Fibroblast of skin of left quadriceps (primary cell): ENCODE measurements around the gene DOCK4.

Experiments used
- DNase-seq, 2 experiments: peaks; one replicate each; pipeline ENCODE4 v3.0.0-alpha.2; 2013; ENCODE audit warnings: low read depth in 2 of 2

The DOCK4 gene

DNA sequence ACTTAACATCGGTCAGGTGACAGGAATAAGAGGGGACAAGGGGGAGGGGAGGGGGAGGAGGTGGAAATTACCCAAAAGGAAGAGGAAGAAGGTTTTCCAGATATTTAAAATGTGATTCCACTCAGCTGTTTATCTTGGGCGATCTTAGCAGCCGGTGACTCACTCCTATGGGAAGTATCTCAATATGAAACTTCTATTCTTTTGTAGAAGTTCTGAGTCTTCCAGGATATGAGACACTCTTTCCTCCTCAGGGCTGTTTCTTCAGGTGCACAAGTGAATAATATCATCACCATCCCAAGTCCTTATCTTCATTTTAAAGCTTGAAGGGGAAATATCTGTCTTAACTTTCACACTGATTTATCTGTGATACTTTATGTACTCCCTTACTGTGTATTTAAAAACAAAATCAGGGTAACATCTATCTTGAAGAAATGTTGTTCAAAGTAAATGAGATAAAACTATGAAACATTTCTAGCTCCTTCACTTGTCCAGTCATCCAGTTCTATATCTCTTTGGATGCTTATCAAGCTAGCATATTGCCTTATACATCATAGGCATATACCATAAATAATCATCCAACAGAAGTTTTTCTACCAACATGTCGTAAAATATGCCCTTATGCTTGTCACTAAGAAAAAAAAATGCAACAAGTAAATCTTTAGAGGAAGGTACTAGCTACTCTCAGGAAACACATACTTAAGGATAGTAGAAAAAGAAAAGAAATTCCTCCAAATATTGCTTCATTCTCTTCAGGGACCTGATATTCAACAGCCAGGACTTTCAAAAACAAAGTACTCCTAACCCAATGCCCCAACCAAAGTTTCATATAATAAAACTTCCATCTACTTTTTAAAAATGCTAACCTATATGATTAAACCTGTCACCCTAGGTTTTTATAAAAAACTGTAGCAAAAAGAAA, 13.7 kb downstream of the DOCK4 start:
- no peak for DNase-seq

DNA sequence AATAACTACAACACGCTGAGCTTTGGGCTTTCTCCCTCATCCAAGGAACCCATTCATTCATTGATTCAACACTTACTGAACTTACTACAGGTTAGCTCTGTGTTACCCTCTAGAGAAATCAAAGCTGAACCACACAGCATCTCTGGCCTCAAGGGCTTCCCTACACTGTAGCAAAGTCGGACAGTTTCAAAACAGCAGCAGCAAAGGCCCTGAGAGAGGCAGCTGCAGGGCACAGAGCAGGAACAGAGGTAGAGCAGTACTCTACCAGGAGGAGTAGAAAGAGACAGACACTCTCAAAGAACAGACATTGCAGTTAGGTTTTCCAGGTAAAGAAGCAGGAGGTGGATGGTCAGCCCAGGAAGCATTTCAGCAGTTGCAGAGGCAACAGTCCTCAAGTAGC, 16.1 kb downstream of the DOCK4 start:
- DNase-seq = no peak

DNA sequence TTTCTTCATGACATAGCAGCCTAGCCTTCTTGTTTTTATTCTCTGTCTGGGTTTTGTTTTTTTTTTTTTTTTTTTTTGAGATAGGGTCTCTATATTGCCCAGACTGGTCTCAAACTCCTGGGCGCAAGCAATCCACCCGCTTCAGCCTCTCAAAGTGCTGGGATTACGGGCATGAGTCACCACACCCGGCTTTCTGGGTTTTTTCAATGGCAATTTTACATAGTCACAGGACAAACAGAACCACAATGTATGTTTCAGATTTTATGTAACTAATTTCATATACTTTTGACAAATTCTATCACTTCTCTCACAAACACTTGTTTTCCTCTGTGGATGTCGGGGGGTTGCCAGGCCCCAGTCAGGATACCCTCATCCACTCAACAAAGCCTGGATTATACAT, 16.5 kb downstream of the DOCK4 start:
- no peak for DNase-seq

DNA sequence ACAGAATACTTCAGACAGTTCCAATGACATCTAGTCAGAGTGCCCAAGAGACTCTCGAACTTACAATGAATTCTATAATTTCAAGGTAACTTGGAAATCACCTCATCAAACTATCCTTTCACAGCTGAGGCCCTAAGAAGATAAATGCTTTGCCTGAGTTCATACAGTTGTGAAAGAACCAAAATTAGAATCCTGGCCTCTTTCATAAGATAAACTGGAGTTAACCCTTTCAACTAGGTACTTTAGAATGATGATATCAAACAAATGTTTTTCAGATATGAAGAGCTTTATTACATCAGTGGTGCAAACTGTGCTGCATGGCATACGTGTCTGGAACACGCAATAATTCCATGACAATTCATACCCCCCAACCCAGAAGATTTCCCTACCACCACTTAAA, 17.9 kb downstream of the DOCK4 start:
- no peak for DNase-seq

DNA sequence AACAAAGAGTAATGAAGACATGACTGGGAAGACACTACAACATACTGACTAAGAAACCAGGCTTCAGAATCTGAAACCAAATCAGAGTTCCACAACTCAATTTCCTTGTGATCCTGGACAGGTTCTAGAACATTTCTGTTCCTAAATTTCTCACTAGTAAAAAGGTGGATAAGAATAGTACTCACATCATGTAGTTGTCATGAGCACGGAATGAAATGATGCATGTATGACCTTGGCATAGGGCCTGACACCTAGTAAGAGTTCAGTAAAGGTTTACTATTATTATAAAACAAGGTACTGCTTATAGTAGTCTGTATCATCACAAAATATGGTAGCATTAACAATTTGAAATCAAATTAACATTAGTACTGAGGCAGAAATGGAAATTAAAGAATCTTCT, 19.9 kb downstream of the DOCK4 start:
- no peak for DNase-seq

DNA sequence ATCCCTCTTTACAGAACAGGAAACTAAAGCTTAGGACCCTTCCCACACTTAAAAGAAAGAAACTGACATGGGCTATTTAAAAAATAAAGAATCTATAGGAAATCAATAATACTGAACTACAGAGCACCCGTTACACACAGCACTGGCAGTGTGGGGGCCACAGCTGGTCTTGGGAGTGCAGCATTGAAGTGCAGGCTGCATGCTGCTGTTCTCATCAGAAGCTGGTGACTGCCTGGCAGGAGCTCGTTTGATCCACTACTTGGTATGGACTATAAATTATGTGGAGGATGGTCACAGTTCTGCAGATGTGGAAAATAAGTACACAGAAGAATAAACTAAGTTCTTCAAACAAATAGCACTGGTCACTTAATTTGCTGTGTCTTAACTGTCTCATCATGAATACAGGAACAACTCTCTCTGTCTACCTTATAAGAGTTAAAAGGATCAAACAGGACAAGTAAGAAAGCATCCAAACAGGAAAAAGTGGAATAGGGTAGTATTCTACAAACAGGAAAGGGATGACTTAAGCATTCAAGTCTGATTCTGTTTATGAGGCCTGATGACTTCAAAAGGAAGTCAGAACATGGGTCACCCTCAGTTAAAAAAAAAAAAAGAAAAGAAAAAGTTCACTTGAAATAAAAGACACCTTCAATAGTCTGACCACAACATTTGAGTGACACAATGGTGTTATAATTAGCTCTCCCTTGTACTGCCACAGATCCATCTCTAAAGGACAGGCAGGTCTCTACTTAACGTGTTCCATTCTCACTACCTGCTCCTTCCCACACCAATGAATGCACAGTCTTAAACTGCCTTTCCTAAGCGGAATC, 21.0 kb downstream of the DOCK4 start:
- no peak for DNase-seq

DNA sequence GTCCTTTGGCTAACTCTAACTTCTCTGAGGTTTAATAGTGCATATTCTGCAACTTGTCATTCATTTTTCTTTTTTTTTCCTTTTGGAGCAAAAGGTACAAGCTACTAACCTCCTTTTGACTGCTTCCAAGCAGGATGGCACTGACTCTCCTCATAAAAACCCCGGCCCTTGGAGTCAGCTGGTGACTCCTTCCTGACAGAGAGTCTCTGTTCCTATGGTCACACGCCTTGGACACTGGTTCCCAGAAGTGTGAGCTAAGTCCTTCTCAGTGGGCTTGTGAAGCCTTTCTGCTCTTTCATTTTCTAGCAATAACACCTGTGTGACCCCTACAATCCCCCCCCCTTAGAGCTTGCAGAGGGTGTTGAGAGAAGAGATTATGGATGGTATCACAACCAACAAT, 21.7 kb downstream of the DOCK4 start:
- DNase-seq = no peak

DNA sequence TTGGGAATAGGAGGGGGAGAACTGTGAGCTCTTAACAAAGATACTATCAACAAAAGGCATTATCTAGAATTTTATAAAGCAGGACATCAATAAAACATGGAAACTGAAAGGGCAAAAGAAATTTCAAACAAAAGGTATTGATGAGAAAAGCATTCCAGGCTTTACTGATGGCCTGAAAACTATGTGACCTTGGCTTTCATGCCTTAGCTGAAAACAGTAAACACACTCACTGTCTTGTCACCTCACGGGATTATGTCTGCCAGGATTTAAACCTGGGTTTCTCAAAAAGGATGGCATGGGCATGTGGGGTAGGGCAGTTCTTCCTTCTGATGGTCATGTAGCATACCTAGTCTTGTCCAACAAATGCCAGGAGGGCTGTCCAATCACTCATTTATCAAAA, 22.9 kb downstream of the DOCK4 start:
- DNase-seq = no peak

DNA sequence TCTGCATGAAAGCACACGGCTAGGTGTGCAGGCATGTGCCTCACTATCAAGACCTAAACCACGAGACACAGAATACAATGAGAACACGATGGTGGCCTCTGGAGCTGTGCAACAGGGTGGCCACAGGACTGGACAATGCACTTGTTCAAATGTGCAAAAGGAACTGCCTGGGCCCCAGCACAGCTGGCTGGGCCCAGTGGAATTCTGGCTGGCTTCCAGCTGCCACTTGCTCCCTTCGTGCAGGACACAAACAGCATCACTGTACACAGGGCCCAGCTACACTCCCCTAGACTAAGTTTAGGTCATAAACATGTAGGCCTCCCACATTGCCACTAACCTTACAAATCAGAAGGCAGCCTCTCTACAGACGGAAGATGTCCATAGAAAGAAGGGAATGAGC, 23.4 kb downstream of the DOCK4 start:
- no peak for DNase-seq

DNA sequence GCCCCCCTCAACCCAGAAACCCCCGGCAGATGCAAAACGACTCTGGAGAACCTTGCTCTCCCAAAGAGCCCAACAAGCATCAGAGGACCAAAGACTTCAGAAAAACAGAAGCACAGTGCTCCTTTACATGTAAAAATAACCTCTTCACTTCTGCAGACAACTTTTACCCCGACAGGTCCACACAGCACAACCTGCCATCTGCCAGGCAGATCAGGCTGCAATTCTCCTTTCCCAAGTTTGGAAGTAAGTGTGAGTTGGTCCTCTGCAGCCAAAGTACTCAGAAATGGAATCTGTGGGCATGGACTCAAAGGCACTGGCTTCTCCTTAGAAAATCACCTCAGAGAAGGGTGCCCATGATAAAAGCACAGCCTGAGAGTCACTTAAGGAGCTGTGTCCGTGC, 26.0 kb downstream of the DOCK4 start:
- no peak for DNase-seq

DNA sequence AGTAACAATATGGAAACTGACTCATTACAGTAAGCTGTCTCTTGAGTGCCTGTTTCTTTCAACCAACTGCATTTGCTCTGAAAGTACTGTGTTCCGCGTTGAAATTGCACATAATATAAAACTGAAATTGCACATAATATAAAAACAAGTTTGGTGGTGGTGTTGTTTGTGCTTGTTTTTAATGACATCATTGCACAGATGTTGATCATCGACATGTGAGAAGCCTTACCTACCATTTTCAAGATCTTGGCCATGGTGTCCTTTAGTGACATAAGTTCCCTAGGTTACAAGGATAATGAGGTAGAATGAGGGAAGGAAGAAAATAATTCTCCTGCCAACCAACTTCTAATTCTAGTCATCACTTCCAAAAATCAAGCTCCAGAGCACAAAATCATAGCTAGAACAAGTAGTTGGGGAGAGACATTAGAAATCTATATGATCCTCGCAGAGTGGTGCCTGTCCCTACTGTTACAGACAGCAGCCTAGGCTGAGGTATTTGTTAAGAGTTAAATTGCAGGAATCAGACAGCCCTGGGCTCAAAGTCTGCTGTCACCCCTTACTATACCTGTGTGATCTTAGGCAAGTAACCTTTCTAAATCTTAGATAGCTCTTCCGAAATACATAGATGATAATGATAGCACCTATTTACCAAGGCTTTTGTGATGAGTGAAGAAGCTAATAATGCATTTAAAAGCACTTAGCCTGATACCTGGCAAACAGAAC, 29.3 kb downstream of the DOCK4 start:
- no peak for DNase-seq

DNA sequence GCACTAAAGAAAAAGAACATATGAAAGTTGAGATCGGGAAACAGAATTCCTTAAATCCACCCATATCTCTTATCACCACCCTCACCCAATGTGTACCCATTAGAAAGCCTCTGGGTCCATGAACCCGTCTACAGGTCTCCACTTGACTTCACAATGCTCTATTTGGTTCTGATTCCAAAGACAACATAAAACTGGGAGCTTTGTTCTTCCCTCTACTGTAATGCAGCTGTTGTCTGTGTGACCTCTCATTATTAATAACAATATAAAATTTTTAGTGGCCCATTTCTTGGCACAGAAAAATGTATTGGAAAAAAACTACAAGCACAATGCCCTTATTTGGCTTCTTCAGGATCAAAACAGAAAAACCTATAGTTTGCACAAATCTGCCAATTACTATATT, 30.0 kb downstream of the DOCK4 start:
- no peak for DNase-seq

DNA sequence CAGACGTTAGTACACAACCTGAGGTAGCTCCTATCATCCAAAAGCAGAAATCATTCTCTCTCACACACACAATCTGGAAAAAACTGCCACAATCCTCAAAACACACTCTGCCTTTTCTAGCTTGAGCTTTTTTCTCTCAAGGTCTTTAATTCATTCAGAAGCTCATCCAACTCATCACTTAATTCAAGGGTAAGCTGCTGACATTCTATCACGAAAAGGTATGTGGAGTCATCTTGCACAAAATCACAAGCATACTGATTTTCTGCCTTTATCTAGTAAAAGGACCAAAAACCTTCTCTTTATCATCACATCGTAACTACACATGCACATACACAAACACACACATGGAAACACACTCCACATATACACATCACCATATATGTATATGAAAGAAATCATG, 32.0 kb downstream of the DOCK4 start:
- DNase-seq = no peak

DNA sequence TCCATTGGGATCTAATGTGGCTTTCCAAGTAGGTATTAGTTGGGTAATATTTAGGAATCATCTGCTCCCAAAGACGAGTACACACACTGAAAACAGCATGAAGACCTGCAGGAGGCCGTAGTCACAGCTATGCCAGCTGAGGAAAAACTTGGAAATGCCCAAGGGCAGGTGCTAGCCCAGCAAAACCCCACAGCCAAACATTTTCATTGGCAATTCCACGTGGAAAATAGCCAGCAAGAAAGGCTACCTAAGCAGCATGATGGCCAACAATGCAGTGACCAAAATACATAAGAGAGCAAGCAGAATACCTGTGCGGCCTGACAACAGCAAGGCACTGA, 32.7 kb downstream of the DOCK4 start:
- no peak for DNase-seq

DNA sequence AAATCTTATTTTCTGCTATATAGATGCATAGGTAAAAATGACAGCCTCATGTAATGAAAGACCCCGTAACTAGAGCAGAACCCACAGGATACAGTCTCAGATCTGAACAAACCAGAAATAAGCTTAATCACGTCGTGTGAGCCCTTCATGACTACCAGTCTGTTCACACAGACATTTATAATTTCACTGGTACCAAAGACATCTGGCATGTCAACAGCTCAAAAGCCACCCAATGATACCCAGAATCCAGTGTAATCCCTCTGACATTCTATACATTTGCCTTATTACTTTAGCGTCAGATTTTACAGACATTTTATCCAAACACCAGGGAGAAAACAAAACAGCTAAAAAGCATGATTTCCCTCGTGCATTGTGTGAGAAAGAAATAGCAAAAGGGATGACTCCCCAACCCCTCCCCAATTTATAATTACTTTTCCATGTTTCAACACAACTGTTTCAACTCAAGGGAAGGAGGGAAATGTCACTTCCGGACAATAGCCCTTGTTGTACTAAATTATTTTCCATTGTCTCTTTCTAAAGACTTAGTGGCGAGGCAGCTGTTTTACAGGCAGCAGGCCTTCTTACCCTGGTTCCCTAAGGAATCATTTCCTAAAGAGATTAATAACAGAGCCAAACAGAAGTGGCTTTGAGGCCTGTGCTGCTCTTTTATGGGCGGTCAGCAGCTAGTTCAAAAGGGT, 33.2 kb downstream of the DOCK4 start:
- no peak for DNase-seq

DNA sequence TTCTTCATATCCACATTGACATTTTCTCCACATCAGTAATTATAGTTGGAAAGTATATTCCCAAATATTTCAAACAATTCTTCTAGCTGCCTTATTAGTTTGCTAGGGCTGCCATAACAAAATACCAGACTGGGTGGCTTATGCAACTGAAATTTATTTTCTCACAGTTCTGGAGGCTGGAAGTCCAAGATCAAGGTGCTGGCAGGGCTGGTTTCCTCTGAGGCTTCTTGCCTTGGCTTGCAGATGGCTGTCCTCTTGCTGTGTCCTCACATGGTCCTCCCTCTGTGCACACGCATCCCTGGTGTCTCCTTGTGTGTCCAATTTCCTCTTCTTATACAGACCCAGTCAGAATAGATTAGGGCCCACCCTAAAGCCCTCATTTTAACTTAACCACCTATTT, 34.5 kb downstream of the DOCK4 start:
- no peak for DNase-seq

DNA sequence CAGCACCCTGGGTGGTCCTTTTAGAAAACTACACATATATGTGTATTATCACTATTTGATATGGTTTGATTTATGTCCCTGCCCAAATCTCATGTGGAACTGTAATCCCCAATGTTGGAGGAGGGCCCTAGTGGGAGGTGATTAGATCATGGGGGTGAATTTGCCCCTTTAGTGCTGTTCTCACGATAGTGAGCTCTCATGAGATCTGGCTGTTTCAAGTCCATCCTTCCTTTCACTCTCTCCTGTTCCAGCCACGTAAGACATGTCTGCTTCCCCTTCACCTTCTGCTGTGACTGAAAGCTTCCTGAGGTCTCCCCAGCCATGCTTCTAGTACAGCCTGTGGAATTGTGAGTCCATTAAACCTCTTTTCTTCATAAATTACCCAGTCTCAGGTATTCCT, 37.3 kb downstream of the DOCK4 start:
- DNase-seq = no peak

DNA sequence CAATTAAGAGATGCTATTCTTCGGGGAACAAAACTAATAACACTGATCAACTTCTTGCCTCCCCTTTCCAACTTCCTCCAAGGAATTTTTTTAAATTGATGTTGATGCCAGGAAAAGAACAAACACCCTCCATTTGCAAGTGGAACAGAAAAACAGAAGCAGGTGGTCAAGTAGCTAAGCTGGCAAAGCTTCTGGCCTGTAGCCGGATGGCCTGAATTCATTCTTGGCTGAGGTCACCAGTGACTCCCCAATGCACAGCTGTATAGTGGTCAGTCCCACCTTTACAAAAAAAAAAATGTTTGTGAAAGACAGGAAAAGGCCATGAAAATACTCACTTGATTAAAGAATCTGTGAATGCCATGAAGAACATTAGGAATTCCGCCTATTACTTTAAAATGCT, 39.1 kb downstream of the DOCK4 start:
- no peak for DNase-seq

DNA sequence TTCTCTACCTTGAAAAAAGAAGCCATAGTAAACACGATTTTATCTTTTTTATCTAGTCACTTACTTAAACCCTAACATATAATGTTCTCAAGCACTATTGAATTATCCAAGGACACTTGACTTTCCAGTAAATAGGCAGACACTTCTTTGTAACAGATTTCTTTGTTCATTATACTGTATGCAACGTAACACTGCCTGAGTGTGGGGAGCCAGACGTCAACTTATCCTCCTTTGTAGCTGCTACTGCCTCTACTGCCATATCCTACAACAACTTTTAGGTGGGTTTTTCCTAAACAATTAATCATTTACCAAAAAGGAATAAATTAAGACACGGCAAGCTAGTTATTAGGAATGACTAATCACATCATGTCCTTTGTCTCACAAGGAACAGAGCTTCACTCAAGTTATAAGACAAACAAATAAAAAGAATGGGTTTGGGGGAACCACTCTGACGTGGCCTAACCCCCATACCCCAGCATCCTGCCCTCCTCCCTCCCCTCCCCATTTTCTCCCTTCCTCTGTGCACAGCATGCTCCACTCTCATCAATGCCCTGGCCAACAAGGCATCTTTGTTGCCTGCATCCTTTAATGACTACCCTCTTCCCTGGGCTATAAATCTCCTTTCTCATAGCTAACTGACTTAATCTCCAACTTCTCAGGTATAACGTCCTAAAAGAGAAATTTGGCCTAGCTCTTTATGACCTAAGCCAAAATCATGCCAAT, 43.3 kb downstream of the DOCK4 start:
- no peak for DNase-seq

DNA sequence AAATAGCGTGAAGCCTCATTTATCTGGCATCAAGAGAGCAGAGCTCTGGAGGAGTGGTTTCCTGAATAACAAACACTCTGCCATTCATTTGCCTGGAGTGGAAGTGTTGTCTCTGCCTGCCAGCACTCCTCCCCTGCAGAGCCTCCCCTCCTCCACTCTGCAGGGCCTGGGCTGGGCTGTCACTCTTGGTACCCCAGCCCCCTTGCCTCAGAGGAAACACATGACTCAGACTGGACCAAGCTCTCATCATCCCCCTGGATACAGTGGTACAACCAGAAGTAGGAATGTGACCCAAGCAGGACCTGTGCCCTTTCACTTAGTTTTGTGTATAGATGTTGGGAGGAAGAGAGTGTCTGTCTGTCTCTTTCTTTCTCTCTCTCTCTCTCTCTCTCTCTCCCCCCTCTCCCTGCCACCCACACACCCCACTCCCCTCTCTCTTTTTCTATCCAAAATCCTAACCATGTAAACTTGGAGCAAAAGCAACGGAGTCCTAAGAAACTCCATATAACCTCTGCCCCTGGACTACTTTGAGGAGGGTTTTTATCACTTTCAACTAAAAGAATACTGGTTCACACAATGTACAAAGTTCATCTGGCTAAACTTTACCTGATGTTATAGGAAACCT, 43.9 kb downstream of the DOCK4 start:
- DNase-seq = no peak
